Fibroblast of lung (primary cell): ENCODE results near the gene PLK2. TPM values are rescaled to one million over a fixed set of nuclear protein-coding genes. Genes with fewer than 3 reads are reported as not detected.

Experiments
- DNase-seq, 2 donors: peaks; one replicate each; pipeline versions ENCODE4 v3.0.0 to v3.0.0-alpha.2; 2010; ENCODE audit warnings: low read depth in 2 of 2
- H2AFZ ChIP-seq: 2 replicates; pipeline ENCODE4 v1.5.1; 2012; ENCODE audit warnings: low read length, control low read depth, inconsistent platforms
- H3K27ac ChIP-seq: 2 replicates; pipeline ENCODE4 v1.5.1; 2011; ENCODE audit warnings: low read length, control low read depth; ENCODE audit not compliant: insufficient read depth
- H3K27me3 ChIP-seq: 2 replicates; pipeline ENCODE4 v1.5.1; 2011; ENCODE audit warnings: mild to moderate bottlenecking, low read length; ENCODE audit not compliant: control insufficient read depth, insufficient read depth
- H3K36me3 ChIP-seq: 2 replicates; pipeline ENCODE4 v1.5.1; 2011; ENCODE audit warnings: low read length; ENCODE audit not compliant: control insufficient read depth, insufficient read depth
- H3K4me1 ChIP-seq: 2 replicates; pipeline ENCODE4 v1.5.1; 2011; ENCODE audit warnings: low read length; ENCODE audit not compliant: control insufficient read depth, insufficient read depth; ENCODE audit errors: extremely low read depth
- H3K4me2 ChIP-seq: 2 replicates; pipeline ENCODE4 v1.5.1; 2011; ENCODE audit warnings: low read length, control low read depth; ENCODE audit not compliant: insufficient read depth; ENCODE audit errors: extremely low read depth
- H3K4me3 ChIP-seq, 4 experiments: fragments of 200-600 bp in 1 of 4; sonication (generic) in 1 of 4; replicated peaks in 1 of 4; 2 replicates each; pipeline ENCODE4 v1.5.1; 2011 to 2016; ENCODE audit warnings: low read length in 4 of 4, low read depth in 3 of 4, mild to moderate bottlenecking in 3 of 4, control low read depth in 2 of 4, inconsistent platforms in 1 of 4, mixed read lengths in 1 of 4; ENCODE audit not compliant: insufficient read depth in 1 of 4; ENCODE audit errors: control extremely low read depth in 1 of 4
- H3K79me2 ChIP-seq: 2 replicates; pipeline ENCODE4 v1.5.1; 2012; ENCODE audit warnings: mild to moderate bottlenecking, low read length, inconsistent platforms; ENCODE audit not compliant: control insufficient read depth, insufficient read depth
- H3K9ac ChIP-seq: 2 replicates; pipeline ENCODE4 v1.5.1; 2011; ENCODE audit warnings: mild to moderate bottlenecking, low read length, control low read depth; ENCODE audit not compliant: insufficient read depth
- H3K9me3 ChIP-seq: 2 replicates; pipeline ENCODE4 v1.5.1; 2012; ENCODE audit warnings: low read depth, low read length; ENCODE audit not compliant: control insufficient read depth, insufficient read depth
- H4K20me1 ChIP-seq: 2 replicates; pipeline ENCODE4 v1.5.1; 2011; ENCODE audit warnings: low read length; ENCODE audit not compliant: control insufficient read depth, insufficient read depth; ENCODE audit errors: extremely low read depth
- CTCF ChIP-seq, 2 donors: IDR thresholded peaks in 1 of 2; conservative IDR thresholded peaks in 1 of 2; 1 replicate in 1 of 2; 2 replicates in 1 of 2; pipeline ENCODE4 v1.5.1; 2011 to 2012; ENCODE audit warnings: low read length in 2 of 2, control low read depth in 1 of 2, inconsistent platforms in 1 of 2, low read depth in 1 of 2, mild to moderate bottlenecking in 1 of 2
- EZH2 ChIP-seq: IDR thresholded peaks from 2 replicates; pipeline ENCODE4 v1.5.1; 2012; ENCODE audit warnings: low read length, control low read depth, mild to moderate bottlenecking; ENCODE audit errors: missing control alignments
- polyA plus RNA-seq, 2 donors: library from polyadenylated mRNA; depleted of rRNA in 1 of 2; stranded (reverse) in 1 of 2; unstranded in 1 of 2; fragments of >200 nt; gene quantifications; 2 replicates each; pipeline ENCODE4 v1.2.1, GENCODE V29; 2011 to 2012; ENCODE audit warnings: missing spikeins in 1 of 2
- total RNA-seq: library from RNA; depleted of rRNA; stranded (reverse); fragments of >200 nt; gene quantifications from 2 replicates; pipeline ENCODE4 v1.2.1, GENCODE V29; 2014

PLK2 gene
- total and polyA plus RNA-seq, 2 donors (not counting 1 experiment from before 2014, with no cell fraction given): 26.8 to 983 TPM

- DNase-seq: peak in 1 of 2 donors; percentile 41
- H3K4me2 ChIP-seq: no peak overlapping the region
- no peaks in the 10 kb centered on the region for H3K4me1 ChIP-seq
- no peaks in the 10 kb centered on the region for H3K27me3 ChIP-seq
- H3K27ac ChIP-seq: no peak overlapping the region
- H2AFZ ChIP-seq: no peak overlapping the region
- TF ChIP-seq CTCF (conservative IDR thresholded peaks at IDR 0.05 in 1 of 2, IDR thresholded peaks at IDR 0.05 in 1 of 2; ENCODE audit: low read depth in 1 of 2, low read length in 2 of 2) (no peak), EZH2 (no peak)
- H3K79me2 ChIP-seq: peaks cover 1% of the 10 kb centered on the region
- no peaks in the 10 kb centered on the region for H4K20me1 ChIP-seq
- H3K36me3 ChIP-seq: peaks cover 12% of the 10 kb centered on the region
- H3K4me3 ChIP-seq: no peak overlapping the region
- no peaks in the 10 kb centered on the region for H3K9me3 ChIP-seq
- H3K9ac ChIP-seq: no peak overlapping the region
These were observed 7.9 kb downstream of the PLK2 start for GRCh38 chr5:58451732-58452565.

GRCh38 chr5:58450811-58451629, 8.9 kb downstream of the PLK2 start:
- Histone ChIP-seq H3K4me3 (no peak overlapping the region), H3K36me3 (peaks cover 12% of the 10 kb centered on the region), H2AFZ (no peak overlapping the region), H3K4me1 (no peaks in the 10 kb centered on the region), H3K4me2 (no peak overlapping the region), H3K27ac (no peak overlapping the region), H3K9me3 (no peaks in the 10 kb centered on the region), H4K20me1 (no peaks in the 10 kb centered on the region), H3K27me3 (no peaks in the 10 kb centered on the region), H3K79me2 (no peaks in the 10 kb centered on the region), H3K9ac (no peak overlapping the region)
- TF ChIP-seq CTCF (conservative IDR thresholded peaks at IDR 0.05 in 1 of 2, IDR thresholded peaks at IDR 0.05 in 1 of 2; ENCODE audit: low read depth in 1 of 2, low read length in 2 of 2): no peak
- no peak for TF ChIP-seq EZH2
- DNase-seq: peak in 1 of 2 donors; percentile 63

- Histone ChIP-seq H3K79me2 (no peaks in the 10 kb centered on the region), H3K4me1 (no peaks in the 10 kb centered on the region), H3K4me3 (no peak overlapping the region), H2AFZ (no peak overlapping the region), H3K9me3 (no peaks in the 10 kb centered on the region), H4K20me1 (no peaks in the 10 kb centered on the region), H3K27ac (no peak overlapping the region), H3K4me2 (no peak overlapping the region), H3K36me3 (peaks cover 8% of the 10 kb centered on the region), H3K27me3 (no peaks in the 10 kb centered on the region), H3K9ac (no peak overlapping the region)
- TF ChIP-seq CTCF (conservative IDR thresholded peaks at IDR 0.05 in 1 of 2, IDR thresholded peaks at IDR 0.05 in 1 of 2; ENCODE audit: low read depth in 1 of 2, low read length in 2 of 2) (no peak), EZH2 (no peak)
- DNase-seq: peak in 1 of 2 donors; percentile 47
These were observed 9.9 kb downstream of the PLK2 start for GRCh38 chr5:58450018-58450417.
